Measurements from ENCODE around the gene CARMIL1.

- TF ChIP-seq POLR2A (IDR thresholded peaks at IDR 0.05; ENCODE audit: low read length) (no peak), GATA1 (IDR thresholded peaks at IDR 0.05; ENCODE audit: low read depth, low read length) (no peak)
These were observed 219.3 kb downstream of the CARMIL1 start for GRCh38 chr6:25498505-25498904.
